ENCODE results near the gene TSHZ1.

Gene TSHZ1

GRCh38 chr18:75249175-75249518 lies 38.5 kb downstream of the TSHZ1 start:
- DNase-seq = no peak

DNA sequence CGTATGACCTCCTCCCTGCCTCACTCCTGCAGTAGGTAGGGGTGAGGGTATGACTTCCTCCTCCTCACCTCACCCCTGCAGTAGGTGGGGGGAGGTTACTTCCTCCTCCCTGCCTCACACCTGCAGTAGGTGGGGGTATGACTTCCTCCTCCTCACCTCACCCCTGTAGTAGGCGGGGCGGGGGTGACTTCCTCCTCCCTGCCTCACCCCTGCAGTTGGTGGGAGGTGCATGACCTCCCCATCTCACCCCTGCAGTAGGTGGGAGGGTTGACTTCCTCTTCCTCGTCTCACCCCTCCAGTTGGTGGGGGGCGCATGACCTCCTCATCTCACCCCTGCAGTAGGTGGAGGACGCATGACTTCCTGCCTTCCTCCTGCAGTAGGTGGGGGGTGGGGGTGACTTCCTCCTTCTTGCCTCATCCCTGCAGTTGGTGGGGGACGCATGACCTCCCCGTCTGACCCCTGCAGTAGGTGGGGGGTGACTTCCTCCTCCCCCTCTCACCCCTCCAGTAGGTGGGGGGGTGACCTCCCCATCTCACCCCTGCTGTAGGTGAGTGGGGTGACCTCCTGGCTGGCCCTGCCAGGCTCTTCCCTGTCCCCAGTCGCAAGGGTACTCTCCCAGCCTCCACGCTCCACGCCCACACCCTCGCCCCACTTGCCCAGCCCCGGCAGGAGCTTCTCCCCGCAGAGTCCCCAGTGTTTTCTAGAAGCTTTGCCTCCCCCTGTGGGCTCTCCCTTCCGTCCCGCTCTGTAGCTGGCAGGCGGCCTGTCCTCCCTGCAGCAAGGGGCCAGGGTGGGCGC lies 39.3 kb downstream of the TSHZ1 start:
- DNase-seq = peak; percentile 52

- no peak for DNase-seq
Measured at GRCh38 chr18:75250471-75250821, 39.8 kb downstream of the TSHZ1 start.

DNA sequence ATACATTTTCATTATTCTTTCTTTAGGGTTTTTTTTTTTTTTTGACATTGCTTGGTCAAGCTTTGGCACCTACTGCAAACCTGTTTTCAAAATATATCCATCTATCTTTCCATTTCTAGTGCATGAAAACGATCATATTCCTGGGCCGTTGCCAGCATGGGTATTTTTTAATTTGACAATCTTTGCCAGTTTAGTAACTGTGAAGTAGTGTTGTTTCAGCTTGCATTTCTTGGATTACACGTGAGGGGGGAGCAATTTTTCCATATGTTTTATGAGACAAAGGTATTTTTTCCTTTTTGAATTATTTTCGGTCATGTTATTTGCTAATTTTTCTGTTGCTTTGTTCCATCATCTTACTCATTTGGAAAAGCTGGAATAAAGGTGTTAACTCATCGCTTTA lies 40.9 kb downstream of the TSHZ1 start:
- no peak for DNase-seq

GRCh38 chr18:75252136-75252535 lies 41.5 kb downstream of the TSHZ1 start:
- no peak for DNase-seq

DNA sequence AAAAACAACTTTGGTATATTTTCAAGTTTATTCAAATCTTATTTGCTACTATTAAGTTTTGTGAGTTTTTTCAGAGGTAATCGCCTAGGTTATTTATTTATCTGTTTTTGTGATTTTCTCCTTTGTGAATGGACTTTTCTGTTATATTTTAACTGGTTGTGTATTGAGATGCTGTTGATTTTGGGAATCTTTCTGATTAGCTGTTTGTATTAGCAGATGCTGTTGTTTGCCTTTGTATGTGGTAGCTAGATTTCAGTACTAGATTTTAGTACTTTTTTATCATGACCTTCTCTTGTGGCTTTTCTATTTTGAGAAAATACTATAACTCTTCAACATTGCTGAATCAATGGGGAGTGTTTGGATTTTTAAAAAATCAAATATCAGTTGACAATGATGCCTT lies 42.4 kb downstream of the TSHZ1 start:
- DNase-seq = no peak

- DNase-seq = no peak
Measured at GRCh38 chr18:75253784-75254183, 43.2 kb downstream of the TSHZ1 start.

DNA sequence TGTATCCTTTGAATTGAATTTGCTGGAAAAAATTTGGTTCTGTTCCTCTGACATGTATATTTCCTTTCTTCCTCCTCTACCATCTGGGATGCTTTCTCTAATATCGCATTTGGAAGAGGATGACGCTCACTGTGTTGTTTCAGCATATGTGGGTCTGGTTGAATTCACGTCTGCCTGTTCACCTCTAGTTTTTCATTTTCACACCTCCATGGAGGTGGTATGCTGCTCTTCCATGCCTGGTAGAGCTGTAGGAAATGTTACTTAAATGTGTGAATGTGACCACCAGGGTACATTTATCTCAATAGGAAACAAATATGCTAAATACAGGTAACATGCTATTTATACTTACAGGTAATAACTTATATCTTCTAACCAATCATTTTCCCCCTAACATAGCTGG lies 44.5 kb downstream of the TSHZ1 start:
- no peak for DNase-seq

GRCh38 chr18:75256376-75256775 lies 45.8 kb downstream of the TSHZ1 start:
- no peak for DNase-seq

DNA sequence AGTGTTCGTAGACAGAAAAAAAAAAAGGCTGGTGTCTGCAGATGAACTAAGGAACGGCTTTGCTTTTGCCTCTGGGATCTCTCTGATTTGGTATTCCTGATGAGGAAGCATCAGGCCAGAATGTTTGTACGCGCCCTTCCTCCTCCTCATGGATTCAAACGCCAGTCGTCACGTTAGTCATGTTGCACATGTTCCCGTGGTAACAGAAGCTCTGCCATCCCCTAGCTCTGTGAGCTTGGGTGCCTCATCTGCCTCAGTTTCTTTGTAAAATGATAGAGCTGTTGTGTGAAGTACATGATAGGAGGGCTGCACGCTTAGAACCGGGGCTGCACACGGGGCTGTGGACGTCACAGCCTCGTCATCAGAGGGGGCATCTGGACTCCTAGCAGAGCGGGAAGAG lies 47.0 kb downstream of the TSHZ1 start:
- no peak for DNase-seq

GRCh38 chr18:75261430-75262223 lies 51.0 kb downstream of the TSHZ1 start:
- no peak for DNase-seq

DNA sequence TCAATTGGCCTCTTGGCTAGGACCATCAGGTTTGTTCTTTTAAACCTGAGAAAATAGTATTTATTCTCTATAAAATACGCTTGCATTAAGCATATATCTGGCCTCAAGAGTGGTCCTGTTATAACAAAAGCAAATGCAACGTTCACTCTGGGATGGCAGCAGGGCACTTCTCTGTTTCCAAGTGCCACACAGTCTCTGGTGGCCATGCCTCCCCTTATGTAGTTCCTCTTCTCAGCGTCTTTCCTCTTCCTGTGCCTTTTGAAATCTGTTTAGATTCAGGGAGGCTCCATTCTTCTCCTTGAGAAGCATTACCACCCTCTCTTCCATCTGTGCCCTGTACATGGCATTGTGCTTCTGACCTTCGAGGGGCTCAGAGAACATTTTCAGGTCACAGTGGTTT lies 51.9 kb downstream of the TSHZ1 start:
- DNase-seq = no peak

- DNase-seq = no peak
Measured at GRCh38 chr18:75264195-75264594, 53.6 kb downstream of the TSHZ1 start.

DNA sequence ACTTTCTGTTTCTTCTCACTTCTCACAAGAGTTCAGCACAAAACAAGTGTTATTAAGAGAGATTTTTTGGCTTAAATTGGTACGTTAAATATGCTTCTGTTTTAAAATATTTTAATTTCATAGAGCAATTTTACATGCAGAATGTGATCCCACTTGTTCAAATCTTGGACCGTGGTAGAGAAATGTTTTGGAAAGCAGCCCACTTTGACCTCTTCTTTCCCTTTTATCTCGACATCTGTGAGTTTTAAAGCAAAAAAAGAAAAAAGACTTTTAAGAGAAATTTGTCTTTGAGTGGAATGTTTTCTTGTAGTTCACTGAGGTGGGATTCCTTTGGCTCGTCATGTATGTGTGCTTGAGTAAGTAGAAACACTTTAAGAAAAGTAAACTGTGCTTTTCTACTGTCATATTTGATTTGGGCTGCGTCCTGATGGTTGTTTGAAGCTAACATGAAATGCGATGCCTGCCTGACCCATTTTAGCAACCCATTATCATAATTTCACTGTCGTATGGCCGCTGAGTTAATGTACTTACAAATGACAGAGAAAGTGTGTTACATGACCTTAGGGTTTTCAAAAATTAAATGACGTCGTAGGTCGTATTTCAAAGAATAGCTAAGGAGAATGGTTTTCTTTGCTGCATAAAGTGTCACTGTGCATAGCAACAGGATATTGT lies 54.5 kb downstream of the TSHZ1 start:
- DNase-seq = no peak

GRCh38 chr18:75265872-75266271 lies 55.3 kb downstream of the TSHZ1 start:
- no peak for DNase-seq

GRCh38 chr18:75267643-75268363 lies 57.2 kb downstream of the TSHZ1 start:
- no peak for DNase-seq

GRCh38 chr18:75268364-75268646 lies 57.7 kb downstream of the TSHZ1 start:
- DNase-seq = no peak

DNA sequence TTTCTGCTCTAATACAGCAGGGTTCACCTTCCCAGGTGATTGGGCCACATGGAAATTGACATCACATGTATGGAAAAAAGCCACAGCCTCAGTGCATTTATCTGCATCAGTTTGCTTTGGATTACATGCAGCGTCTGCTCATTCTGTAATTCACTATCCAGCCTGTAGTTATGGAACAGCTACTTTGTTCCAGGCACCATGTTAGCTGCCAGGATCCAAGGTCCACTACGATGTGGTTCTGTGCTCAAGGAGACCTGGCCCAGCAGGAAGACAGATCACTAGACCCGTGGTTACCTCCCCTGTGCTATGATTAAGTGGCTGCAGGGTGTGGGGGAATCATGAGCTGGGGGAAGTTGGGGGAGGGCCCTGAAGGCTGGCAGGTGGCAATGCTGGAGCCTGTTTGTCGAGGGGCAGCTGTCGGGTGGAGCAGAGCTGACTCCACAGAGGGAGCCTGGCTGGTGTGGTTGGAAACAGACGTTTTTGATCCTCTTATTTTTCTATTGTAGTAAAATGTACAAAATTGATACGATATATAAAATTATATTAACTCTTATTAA lies 58.6 kb downstream of the TSHZ1 start:
- no peak for DNase-seq

GRCh38 chr18:75269696-75270095 lies 59.1 kb downstream of the TSHZ1 start:
- DNase-seq = no peak

GRCh38 chr18:75271952-75272351 lies 61.4 kb downstream of the TSHZ1 start:
- DNase-seq = no peak

DNA sequence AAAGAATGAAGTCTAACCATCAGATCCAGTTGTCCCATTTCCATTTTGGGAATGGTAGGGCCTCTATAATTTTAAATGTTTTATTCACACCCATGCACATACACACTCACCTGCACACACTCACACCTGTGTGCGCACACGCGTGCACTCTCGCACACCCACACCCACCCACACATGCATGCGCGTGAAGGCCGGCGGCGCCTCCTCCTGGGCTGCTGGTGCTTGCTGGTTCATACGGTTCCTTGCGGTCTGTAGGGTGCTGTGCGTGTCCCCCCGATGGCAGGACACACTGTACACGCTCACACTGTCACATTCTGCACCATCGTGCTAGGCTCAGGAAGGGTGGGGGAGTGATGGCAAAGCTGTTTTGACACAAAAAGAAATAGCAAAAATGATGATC lies 63.2 kb downstream of the TSHZ1 start:
- no peak for DNase-seq

GRCh38 chr18:75275226-75275625 lies 64.6 kb downstream of the TSHZ1 start:
- no peak for DNase-seq

All from OCI-M1 (cell line).